HG03175 (cell line): ENCODE results near the gene TBC1D16.
"Not testable (repeated sequence)": the region's sequence is repeated elsewhere in the genome, so short reads cannot be mapped to it uniquely, and the experiment has no call there.

Experiments used
- ATAC-seq: cut with Tn5 transposase; IDR thresholded peaks from one replicate; pipeline ENCODE4 v1.9.1; 2021; ENCODE audit warnings: mild to moderate bottlenecking, moderate library complexity; ENCODE audit not compliant: unreplicated experiment

The TBC1D16 gene

DNA sequence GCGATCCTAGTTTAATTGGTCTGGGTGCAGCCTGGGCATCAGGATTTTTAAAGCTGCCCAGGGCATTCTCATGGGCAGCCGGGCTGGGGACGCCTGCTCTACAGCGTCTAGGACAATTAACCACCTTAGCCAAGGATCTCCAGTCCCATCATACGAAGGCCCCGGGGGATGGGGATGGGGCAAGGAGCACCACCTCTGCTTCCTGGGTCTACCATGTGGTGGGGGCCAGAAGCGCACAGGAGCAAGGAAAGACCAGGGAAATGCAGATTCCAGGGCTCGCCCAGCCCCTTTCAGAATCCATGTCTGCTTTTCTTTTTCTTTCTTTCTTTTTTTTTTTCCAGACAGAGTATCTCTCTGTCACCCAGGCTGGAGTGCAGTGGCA is 29.3 kb downstream of the TBC1D16 start:
- ATAC-seq: no peak

DNA sequence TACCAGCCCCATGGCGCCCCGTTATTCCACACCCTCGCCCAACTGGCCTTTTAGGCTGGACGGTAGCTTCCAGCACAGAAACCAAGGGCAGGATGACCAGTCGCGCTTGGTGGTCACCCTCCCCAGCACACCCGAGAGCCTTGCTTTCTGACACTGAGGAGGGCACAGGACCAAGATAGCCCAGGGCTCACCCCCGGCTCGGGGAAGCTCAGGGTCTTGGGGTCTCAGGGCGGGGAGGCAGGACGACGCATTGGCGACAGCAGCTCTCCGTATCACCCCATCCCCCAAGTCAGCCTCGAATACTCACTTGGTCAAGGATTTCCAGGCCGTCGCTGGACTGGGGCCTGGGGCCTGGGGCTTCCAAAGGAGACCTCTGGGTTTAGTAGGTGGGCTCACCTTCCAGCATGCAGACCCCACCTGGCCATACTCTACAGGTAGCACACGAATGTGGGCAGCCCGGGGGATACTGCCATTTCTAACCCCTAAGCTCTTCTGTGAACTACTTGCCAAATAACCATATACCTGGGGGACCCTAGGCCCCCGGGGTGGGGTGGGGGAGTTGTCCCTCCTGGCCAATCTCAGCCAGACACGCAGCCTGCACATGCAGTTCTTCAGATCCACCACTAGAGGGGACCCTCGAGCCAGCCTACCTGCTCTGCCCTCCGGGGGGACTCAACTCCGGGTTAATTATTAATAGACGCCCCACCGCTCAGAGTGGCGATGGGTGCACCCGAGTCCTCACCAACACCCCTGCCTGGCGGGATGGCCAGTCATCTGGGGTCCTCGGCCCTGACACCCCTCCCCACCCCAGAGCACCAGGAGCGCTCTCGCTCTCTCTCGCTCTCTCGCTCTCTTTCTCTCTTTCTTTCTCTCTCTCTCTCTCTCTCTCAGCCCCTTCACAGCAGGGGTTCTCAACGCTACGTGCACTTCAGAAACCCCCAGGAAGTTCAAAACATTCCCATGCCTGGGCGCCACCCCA is 30.0 kb downstream of the TBC1D16 start:
- ATAC-seq: no peak

DNA sequence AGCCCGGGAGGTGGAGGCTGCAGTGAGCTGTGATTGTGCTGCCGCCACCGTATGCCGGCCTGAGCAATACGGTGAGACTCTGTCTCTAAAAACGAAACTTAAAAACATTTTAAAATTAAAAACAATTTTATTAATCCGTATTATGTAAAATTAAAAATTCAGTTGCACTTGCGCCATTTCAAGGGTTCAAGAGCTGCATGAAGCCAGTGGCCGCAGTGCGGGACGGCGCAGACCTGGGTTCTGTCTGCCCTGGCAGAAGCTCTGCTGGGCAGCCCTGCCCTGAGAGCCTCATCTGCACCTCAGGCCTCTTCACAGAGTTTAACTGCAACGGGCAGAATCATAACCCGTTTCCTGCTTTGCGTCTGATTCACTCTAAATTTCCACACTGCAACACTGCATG is 31.7 kb downstream of the TBC1D16 start:
- ATAC-seq: no peak

DNA sequence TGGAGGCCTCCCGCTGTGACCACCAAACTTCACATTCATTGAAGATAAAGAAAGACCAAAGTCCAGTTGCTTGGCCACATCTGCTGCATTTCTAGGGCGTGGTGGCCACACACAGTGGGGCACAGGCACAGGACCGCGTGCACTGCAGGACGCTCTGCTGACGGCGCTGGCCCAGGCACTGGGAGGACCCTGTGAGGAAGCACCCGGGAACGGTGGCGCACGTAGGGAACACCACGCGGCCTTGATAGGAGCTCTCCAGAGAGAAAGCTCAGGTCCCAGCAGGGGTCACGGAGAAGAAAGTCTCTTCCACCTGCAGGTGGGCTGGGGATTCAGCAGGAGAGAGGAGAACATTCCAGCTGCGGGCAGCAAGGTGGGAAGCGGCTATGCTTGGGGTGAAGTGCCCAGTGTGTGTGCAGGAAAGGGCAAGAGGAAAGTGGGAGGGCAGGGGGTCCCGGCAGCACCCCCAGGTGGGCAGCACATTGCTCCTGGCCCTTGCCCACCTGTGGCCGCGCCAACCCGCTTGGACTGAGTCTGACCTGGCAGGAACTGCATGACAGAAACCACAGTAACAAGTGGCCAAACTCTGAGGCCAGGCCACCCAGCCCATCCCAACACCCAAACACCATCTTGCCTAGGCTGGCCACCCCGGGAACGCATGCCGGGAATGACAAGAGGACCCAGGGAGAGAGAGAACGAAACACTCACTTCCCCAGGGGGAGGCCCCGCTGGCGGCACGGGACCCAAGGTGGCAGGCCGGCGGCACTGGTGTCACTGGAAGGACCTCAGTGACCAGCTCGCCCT is 32.8 kb downstream of the TBC1D16 start:
- no peak for ATAC-seq

DNA sequence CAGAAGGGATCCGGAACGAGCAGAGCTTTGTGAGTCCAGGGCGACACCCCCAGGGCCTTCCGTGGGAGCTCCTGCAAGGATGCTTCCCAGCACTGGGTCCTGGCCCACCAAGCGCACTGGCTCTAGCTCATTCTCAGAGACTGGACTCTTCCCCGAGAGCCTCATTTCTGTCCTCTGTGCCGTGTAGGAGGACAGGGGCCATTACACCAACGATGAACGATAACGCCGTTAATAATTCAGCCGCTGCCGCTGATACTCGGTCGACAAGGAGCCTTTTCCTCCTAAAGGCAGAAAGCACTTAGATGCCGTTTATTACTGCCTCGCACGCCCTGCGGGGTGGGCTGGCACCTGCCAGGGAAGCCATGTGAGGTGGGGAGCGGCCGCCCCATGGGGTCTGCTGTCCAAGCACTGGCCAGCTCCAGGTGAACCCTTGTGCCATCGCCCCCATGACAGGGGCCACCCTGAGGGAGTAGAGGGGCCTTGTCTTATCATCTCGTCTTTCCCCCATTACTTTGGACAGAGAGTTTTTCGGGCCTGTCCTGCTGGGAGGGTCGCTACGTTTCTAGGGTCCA is 33.5 kb downstream of the TBC1D16 start:
- no peak for ATAC-seq

DNA sequence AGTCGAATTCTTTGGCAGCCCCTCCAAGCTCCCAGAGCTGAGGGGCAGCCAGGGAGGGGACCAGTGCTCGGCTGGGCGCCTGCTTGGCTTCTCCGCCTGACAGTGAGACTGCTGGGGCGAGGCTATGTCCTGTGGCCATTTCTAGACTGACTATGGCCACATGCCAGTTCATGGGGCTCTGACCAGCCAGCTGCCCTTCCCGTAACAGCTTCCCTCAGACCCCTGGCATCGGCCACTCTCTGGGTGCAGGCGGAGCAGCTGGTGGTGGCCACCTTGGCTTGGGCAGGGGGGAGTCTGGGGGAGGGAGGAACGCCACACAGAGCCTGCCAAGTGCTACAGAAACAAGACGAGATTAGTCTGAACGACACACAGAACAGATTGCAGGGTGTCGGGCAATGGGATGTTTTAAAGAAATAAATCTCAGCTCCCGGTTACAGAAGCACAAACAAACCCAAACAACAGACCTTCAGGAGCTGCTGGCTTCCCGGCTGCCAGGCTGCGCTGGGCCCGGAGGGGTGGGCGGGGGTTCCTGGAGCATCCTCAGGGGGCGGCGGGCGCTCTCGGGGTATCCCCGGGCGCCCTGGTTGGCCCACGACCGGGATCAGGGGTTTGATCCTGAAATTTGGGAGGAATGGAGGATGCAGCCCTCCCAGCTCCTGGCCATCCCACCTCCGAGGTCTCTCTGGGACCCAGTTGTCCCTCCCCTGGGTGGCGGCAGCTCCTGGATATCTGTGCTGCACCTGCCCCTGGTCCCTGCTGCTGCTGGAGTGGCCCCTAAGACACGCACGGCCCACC is 34.5 kb downstream of the TBC1D16 start:
- ATAC-seq: no peak

DNA sequence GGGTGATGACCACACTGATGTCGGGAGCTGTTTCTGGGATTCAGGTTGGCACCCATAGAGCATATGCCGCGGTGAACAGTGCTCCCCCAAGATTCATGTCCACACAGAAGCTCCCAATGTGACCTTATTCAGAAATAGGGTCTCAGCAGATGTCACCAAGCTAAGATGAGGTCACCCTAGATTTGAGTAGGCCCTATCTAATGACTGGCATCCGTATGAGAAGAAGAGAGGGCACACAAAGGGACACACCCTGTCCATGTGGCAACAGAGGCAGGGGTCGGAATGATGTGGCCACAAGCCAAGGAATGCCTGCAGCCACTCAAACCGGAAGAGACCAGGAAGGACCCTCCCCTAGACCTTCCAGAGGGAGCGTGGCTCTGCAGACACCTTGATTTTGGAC is 35.5 kb downstream of the TBC1D16 start:
- no peak for ATAC-seq

DNA sequence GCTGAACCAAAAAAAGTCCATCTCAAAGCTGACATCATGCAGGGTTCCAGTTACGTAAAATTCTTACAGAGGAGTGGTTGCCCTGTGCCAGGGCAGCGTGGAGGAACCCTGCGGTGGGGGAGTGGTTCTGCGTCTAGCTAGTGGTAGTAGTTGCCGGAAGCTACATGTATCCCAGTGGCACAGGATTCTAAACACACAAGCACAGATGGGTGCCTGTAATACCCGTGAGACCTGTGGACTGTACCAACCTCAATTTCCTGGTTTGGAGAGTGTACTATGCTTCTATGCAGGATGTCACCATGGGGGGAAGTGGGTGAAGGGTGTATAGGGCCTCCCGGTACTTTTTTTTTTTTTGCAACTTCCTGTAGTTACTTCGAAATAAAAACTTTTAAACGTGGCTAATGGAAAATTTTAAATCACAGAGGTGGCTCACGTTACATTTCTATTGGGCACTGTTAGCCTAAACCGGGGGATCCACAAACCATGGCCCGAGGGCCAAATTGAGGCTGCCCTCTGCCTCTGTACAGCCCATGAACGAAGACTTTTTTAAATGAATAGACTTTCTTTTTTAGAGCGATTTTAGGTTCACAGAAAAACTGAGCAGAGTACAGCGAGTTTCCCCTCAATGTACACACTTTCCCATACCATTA is 38.5 kb downstream of the TBC1D16 start:
- ATAC-seq: no peak

DNA sequence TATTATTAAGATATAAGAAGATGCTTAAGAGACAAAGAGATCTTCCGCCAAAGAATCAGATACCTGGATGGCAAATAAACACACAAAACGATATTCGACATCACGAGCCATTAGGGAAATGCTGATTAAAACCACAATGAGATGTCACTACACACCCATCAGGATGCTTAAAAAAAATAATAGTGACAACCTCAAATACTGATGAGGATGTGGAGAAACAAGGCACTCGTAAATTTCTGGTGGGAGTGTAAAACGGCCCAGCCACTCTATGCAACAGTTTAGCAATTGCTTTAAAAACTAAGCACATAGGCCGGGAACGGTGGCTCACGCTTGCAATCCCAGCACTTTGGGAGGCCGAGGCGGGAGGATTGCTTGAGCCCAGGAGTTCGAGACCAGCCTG is 39.4 kb downstream of the TBC1D16 start:
- ATAC-seq: no peak

DNA sequence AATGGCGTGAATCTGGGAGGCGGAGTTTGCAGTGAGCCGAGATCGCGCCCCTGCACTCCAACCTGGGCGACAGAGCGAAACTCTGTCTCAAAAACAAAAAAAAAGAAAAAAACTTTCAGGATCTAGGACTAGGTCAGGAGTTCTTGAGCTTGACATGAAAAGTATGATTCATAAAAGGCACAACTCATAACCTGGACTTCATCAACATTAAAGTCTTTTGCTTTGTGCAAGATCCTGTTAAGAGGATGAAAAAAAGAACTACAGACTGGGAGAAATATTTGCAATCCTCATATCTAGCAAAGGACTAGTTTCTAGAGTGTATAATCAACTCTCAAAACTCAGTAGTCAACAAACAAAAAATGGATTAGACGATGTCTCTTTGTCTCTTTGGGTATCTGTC is 40.0 kb downstream of the TBC1D16 start:
- no peak for ATAC-seq

DNA sequence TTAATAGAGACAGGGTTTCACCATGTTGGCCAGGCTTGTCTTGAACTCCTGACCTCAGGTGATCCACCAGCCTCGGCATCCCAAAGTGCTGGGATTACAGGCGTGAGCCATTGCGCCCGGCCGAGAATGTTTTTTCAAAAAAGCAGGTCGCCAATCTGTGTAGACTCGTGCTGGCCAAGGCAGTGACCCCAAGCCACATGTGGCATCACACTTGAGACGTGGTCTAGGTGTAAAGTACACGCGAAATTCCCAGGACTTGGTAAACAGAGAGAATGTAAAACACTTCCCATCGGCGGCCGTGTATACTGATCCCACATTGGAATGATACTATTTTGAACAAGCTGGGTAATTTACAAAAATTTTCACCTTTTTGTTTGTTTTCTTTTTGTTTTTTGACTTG is 41.1 kb downstream of the TBC1D16 start:
- ATAC-seq: no peak

DNA sequence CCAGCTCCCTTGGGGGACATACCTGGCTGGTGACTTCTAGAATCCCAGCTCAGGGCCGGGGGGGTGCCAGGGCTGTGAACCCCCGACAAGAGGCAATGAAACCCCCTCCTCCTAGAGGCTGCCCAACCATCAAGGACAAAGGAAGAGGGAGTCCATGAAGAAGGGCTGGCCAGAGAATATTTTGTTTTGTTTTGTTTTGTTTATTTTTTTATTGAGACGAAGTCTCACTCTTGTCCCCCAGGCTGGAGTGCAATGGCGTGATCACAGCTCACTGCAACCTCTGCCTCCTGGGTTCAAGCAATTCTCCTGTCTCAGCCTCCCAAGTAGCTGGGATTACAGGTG is 41.5 kb downstream of the TBC1D16 start:
- ATAC-seq: not testable (repeated sequence)

DNA sequence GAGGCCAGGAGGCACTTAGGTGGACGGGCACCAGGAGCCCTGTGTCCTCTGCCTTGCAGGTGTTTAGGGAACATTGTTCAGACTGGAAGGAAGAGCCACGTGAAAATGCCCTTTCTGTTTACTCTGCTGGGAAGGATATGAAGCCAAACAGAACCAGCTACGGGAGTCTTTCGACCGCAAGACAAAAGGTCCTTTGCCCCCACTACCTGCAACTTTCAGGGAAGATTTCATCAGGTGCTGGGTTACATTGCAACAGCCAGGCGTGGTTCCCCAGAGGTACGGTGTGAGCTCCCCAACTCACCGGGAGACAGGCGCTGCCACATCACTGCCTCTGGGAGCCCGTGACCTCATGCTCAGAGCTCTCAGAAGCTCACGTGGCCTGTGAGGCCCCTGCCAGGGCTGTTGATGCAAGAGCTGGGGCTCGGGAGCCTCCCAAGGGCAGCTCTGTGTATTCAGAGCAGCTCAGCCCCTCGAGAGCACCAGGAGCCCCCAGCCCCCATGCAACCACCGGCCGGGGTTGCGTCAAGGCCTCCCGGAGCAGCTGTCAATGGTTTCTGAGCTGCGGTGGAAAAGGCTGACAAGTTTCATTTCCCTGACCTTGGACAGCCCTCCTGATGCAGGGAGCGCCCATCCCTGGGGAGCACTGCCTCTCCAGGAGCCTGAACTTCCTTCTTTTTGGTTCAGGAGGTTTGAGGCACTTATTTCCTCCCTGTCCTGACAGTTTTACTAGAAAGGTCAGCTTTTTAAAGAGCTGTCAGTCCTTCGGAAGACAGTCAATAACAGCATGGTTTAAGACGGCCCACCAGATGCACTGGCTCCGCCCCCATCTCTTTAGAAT is 42.1 kb downstream of the TBC1D16 start:
- no peak for ATAC-seq

DNA sequence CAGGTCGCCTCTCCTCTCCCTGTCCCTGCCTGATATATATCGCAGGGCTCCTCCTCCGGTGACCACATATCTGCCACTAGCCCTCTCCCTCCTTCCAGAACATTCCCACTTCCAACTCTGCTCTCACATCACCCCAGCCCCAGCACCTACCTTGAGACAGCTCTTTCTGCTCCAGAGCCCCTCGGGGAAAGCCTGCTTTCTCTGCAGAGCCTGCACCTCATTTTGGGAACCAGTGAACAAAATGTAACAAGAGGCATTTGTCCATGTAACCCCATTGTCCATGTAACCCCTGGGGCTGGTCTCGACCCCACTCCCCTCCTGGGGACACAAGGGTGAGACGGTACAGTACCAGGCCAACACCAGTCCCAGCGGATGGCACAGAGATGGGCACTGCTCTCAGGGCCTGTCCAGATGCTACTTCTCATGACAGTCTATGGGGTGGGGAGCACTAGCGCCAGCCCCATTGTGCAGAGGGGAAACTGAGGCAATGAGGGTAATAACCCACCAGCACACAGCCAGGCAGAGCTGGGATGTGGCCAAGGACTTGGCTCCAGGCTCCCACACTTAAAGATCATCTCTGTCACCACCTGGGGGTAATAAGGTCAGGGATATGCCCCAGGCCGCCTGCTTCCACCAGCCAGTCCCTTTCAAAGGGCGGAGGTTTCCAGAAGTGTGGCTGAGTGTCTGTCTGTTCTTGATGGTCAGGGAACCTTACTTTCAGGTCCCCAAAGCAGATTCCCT is 42.9 kb downstream of the TBC1D16 start:
- ATAC-seq: no peak

DNA sequence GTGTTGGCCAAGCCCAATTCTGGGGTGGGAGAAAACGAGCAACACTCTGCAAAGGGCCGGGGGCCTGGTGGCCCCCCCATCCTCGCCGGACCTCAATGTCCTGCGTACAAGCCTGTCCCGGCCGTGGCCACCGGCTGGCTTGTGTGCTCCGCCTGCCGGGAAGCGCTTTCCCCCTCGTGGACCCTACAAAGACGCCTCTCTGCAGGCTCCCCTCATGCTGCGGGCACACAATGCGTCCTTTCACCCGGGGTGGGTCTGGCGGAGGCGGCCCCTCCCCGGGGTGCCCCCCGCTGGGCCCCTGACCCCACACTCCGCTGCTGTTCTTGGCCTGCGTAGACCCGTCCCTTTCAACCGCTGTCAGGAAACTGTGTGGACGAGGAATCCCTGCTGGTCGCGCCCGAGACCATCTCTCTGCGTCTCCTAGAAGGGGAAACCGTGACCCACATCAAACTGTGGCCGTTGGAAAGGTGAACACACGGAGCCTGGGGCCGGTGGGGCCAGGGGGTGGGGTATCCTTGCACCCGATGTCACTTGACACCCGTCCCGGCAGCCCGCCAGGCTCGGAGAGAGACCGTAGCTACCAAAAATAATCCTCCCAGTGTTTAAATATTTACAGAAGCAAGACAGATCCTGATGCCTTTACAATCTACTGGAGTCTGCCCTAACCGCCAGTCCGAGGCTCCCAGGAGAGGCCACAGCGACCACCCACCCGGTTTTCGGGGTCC is 43.6 kb downstream of the TBC1D16 start:
- no peak for ATAC-seq

DNA sequence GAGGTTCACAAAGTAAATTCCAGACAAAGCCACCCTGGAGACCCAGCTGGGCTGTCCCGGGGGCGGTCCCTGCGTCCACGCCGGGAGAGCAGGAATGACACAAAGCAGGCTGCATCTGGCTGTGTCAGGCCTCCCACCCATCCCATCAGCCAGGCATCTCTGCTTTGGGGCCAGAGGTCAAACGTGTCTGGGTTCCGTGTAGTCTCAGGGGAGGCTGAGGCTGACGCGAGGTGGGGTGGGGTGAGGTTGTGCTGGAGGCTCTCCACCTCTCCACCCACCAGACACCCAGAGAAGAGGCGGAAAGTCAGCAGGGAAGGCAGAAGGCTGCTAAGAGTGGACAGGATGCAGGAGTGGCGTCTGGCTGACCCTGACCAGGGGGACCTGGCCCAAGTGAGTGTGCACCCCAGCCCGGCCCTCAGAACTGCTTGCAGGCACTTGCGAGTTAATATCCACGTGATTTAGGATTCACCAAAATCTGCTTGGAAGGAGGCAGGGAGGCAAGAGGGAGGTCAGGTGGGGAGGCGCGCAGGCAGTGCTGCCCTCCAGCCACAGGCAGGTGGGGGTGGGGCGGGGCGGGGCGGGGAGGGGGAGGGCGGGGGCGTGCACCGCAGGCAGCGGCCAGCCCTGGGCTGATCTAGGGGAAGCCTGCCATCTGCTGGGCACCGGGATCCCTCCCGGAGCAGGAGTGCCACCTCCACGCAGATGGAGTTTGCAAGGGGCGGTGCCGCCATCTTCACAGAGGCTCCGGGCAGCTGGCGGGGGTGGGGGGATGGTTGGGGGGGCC is 44.3 kb downstream of the TBC1D16 start:
- ATAC-seq: no peak

DNA sequence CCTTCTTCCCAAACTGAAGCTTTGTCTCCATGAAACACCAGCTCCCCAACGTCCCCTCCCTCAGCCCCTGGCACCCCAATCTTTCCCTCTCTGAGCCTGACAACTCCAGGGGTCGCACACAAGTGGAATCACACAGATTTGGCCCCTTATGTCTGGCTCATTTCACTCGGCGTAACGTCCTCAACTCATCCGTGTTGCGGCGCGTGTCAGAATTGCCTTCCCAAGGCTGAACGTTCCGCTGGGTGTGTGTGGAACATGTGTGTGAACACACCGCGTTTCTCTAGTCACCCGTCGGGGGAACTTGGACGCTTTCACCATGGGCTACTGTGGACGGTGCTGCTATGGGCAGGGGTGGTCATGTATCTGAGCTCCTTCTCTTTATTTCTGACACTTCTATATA is 45.0 kb downstream of the TBC1D16 start:
- ATAC-seq: no peak
